IPS-20b (cell line): ENCODE measurements around the gene GCN1.

Source experiments
- H3K27ac ChIP-seq: one replicate; pipeline ENCODE4 v1.5.1; 2013; ENCODE audit warnings: low read length
- H3K27me3 ChIP-seq: 2 replicates; pipeline ENCODE4 v1.6.1; 2013; ENCODE audit warnings: mild to moderate bottlenecking, low read length, inconsistent platforms; ENCODE audit not compliant: insufficient read depth
- H3K36me3 ChIP-seq: 2 replicates; pipeline ENCODE4 v1.6.1; 2013; ENCODE audit warnings: low read depth, mild to moderate bottlenecking, inconsistent platforms, low read length, moderate library complexity; ENCODE audit not compliant: insufficient read depth
- H3K4me1 ChIP-seq: 2 replicates; pipeline ENCODE4 v1.6.1; 2013; ENCODE audit warnings: mild to moderate bottlenecking, control low read depth, inconsistent platforms, low read length, moderate library complexity; ENCODE audit not compliant: insufficient read depth
- H3K4me3 ChIP-seq: 2 replicates; pipeline ENCODE4 v1.5.1; 2013; ENCODE audit warnings: mild to moderate bottlenecking, low read length, inconsistent platforms
- H3K9ac ChIP-seq: 2 replicates; pipeline ENCODE4 v1.6.1; 2013; ENCODE audit warnings: low read depth, mild to moderate bottlenecking, inconsistent platforms, low read length, moderate library complexity
- H3K9me3 ChIP-seq: 2 replicates; pipeline ENCODE4 v1.6.1; 2013; ENCODE audit warnings: mild to moderate bottlenecking, low read depth, low read length, inconsistent platforms; ENCODE audit not compliant: insufficient read depth

The GCN1 gene

DNA sequence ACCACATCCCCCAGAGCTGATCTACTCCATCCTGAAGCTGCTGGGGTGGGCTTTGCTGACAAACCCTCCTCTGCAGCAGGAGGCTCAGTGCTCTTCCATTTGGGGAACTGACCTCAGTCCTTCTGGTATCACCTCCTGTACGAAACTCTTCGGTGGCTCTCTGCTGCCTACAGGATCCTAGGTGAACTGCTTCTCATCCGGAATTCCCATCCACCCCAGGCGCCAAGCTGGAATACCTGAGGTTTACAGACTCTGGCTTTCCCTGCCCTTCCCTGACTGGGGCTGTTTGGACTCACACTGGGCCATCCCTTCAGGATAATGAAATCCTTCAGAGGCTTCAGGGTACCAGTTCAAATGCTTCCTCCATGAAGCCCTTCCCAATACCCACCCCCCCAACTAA, 26.2 kb downstream of the GCN1 start:
- Histone ChIP-seq H3K27me3 (no peaks in the 10 kb centered on the region), H3K36me3 (peaks cover 88% of the 10 kb centered on the region), H3K27ac (no peak overlapping the region), H3K9me3 (no peaks in the 10 kb centered on the region), H3K4me3 (no peak overlapping the region), H3K9ac (no peak overlapping the region), H3K4me1 (no peaks in the 10 kb centered on the region)

- H3K4me1 ChIP-seq = no peaks in the 10 kb centered on the region
- no peak overlapping the region for H3K27ac ChIP-seq
- H3K9ac ChIP-seq = no peak overlapping the region
- no peaks in the 10 kb centered on the region for H3K27me3 ChIP-seq
- H3K4me3 ChIP-seq = no peak overlapping the region
- no peaks in the 10 kb centered on the region for H3K9me3 ChIP-seq
- H3K36me3 ChIP-seq = peaks cover 88% of the 10 kb centered on the region
Measured at GRCh38 chr12:120167529-120168095, 26.9 kb downstream of the GCN1 start.

DNA sequence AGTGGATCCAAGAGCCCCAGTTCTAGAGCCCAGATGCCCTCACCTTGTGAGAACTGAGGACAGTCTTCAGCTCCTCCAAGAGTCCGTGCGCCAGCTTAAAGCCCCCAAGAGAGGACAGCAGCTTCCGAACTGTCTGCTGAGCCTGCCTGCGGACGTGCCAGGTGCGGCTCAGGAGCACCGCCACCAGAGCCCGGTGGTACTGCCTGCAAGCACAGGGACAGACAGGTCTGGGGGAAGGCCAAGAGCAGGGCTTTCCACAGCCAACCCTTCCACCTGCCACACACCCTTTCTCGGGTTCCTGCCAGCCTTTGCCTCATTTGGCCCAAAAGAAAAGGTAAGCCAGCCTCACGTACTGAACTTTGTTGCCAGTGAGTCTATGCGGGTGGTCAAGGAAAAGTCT, 30.2 kb downstream of the GCN1 start:
- peaks cover 88% of the 10 kb centered on the region for H3K36me3 ChIP-seq
- no peaks in the 10 kb centered on the region for H3K27me3 ChIP-seq
- H3K4me1 ChIP-seq = no peaks in the 10 kb centered on the region
- H3K4me3 ChIP-seq = no peak overlapping the region
- no peak overlapping the region for H3K27ac ChIP-seq
- no peaks in the 10 kb centered on the region for H3K9me3 ChIP-seq
- no peak overlapping the region for H3K9ac ChIP-seq

- Histone ChIP-seq H3K36me3 (peaks cover 90% of the 10 kb centered on the region), H3K27ac (no peak overlapping the region), H3K4me1 (no peaks in the 10 kb centered on the region), H3K27me3 (no peaks in the 10 kb centered on the region), H3K4me3 (no peak overlapping the region), H3K9me3 (no peaks in the 10 kb centered on the region), H3K9ac (no peak overlapping the region)
Measured at GRCh38 chr12:120162763-120163162, 31.8 kb downstream of the GCN1 start.

- H3K27me3 ChIP-seq = no peaks in the 10 kb centered on the region
- H3K36me3 ChIP-seq = peaks cover 90% of the 10 kb centered on the region
Measured at GRCh38 chr12:120161852-120162251, 32.7 kb downstream of the GCN1 start.

GRCh38 chr12:120159509-120160237, 34.8 kb downstream of the GCN1 start:
- H3K9me3 ChIP-seq = no peaks in the 10 kb centered on the region
- H3K9ac ChIP-seq = no peak overlapping the region
- H3K4me3 ChIP-seq = no peak overlapping the region
- H3K27me3 ChIP-seq = no peaks in the 10 kb centered on the region
- no peaks in the 10 kb centered on the region for H3K4me1 ChIP-seq
- no peak overlapping the region for H3K27ac ChIP-seq
- H3K36me3 ChIP-seq = peaks cover 99% of the 10 kb centered on the region

More at GRCh38 chr12:120161852-120162251, 32.7 kb downstream of the GCN1 start:
- no peak overlapping the region for H3K27ac ChIP-seq
- no peak overlapping the region for H3K4me3 ChIP-seq
- H3K4me1 ChIP-seq = no peaks in the 10 kb centered on the region
- H3K9me3 ChIP-seq = no peaks in the 10 kb centered on the region
- no peak overlapping the region for H3K9ac ChIP-seq

- H3K27me3 ChIP-seq = no peaks in the 10 kb centered on the region
- no peak overlapping the region for H3K9ac ChIP-seq
- H3K9me3 ChIP-seq = no peaks in the 10 kb centered on the region
- H3K4me1 ChIP-seq = no peaks in the 10 kb centered on the region
- no peak overlapping the region for H3K4me3 ChIP-seq
- no peak overlapping the region for H3K27ac ChIP-seq
- peaks cover 99% of the 10 kb centered on the region for H3K36me3 ChIP-seq
Measured at GRCh38 chr12:120158351-120158750, 36.2 kb downstream of the GCN1 start.

DNA sequence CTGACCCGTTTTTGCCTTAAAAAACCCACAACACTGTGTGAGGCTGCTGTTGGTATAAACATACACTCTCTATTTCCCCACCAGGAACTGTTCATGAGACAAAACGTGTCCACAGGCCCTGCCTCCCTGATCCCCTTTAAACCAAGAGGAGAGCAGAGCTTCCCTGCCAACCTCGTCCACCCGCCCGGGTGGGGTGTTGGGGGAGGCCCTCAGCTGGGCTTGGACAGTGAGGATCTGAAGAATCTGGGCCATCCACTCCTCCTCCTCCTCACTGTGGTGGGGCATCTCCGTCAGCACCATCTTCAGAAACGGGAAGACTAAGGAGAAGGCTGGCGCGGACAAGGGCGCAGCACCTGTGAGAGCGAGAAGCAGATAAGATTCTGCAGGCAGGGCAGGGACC, 36.8 kb downstream of the GCN1 start:
- H3K27ac ChIP-seq = no peak overlapping the region

GRCh38 chr12:120156315-120157259, 37.9 kb downstream of the GCN1 start:
- Histone ChIP-seq H3K9me3 (no peaks in the 10 kb centered on the region), H3K27me3 (no peaks in the 10 kb centered on the region), H3K4me1 (no peaks in the 10 kb centered on the region), H3K36me3 (peaks cover 95% of the 10 kb centered on the region), H3K9ac (no peak overlapping the region), H3K4me3 (no peak overlapping the region), H3K27ac (no peak overlapping the region)

More for the DNA sequence above, 36.8 kb downstream of the GCN1 start:
- H3K9me3 ChIP-seq = no peaks in the 10 kb centered on the region
- no peaks in the 10 kb centered on the region for H3K27me3 ChIP-seq
- H3K4me1 ChIP-seq = no peaks in the 10 kb centered on the region
- no peak overlapping the region for H3K9ac ChIP-seq
- H3K36me3 ChIP-seq = peaks cover 99% of the 10 kb centered on the region
- H3K4me3 ChIP-seq = no peak overlapping the region

DNA sequence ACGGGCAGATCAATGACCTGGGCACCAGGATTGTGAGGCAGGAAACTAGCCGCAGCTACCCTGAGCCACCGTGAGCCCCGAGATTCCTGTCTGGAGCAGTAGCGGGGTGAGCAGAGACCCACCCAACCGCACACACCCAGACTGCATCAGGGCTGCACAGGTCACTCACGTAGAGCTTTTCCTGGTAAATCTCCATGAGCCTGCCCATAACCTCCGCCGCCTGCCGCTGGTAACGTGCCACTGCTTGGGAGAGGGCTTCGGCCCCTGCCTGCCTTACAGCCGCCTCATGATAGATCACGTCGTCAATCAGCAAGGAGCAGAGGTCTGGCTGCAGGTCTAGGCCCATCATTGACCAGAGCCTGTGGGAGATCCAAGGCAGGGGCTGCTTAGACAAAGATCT, 39.4 kb downstream of the GCN1 start:
- H3K9ac ChIP-seq = no peak overlapping the region

GRCh38 chr12:120150919-120151525, 43.5 kb downstream of the GCN1 start:
- no peaks in the 10 kb centered on the region for H3K27me3 ChIP-seq
- H3K36me3 ChIP-seq = peaks cover 94% of the 10 kb centered on the region
- H3K9me3 ChIP-seq = no peaks in the 10 kb centered on the region
- H3K4me1 ChIP-seq = no peaks in the 10 kb centered on the region
- H3K4me3 ChIP-seq = no peak overlapping the region
- H3K27ac ChIP-seq = no peak overlapping the region
- H3K9ac ChIP-seq = no peak overlapping the region

More for the DNA sequence above, 39.4 kb downstream of the GCN1 start:
- Histone ChIP-seq H3K36me3 (peaks cover 94% of the 10 kb centered on the region), H3K4me1 (no peaks in the 10 kb centered on the region), H3K27me3 (no peaks in the 10 kb centered on the region), H3K9me3 (no peaks in the 10 kb centered on the region), H3K4me3 (no peak overlapping the region), H3K27ac (no peak overlapping the region)
